KMS-11 (cell line): Measurements from ENCODE around the gene ADD2.

Experiments used
- H2AFZ ChIP-seq: fragments of 200-600 bp; sonication (generic); 2 replicates; pipeline ENCODE4 v1.6.1; 2016; ENCODE audit warnings: antibody characterized with exemption, mixed run types, low read depth
- H3K27ac ChIP-seq: fragments of 200-600 bp; sonication (generic); 2 replicates; pipeline ENCODE4 v1.6.1; 2016; ENCODE audit warnings: mild to moderate bottlenecking, mixed run types
- H3K27me3 ChIP-seq: fragments of 200-600 bp; sonication (generic); 2 replicates; pipeline ENCODE4 v1.6.1; 2017; ENCODE audit warnings: mild to moderate bottlenecking, low read depth, mixed run types, moderate library complexity; ENCODE audit not compliant: insufficient read depth
- H3K36me3 ChIP-seq: fragments of 200-600 bp; sonication (generic); 2 replicates; pipeline ENCODE4 v1.6.1; 2017; ENCODE audit warnings: mild to moderate bottlenecking, mixed run types; ENCODE audit not compliant: insufficient read depth
- H3K4me1 ChIP-seq: fragments of 200-600 bp; sonication (generic); 2 replicates; pipeline ENCODE4 v1.6.1; 2016; ENCODE audit warnings: mild to moderate bottlenecking, low read depth, mixed run types; ENCODE audit not compliant: poor library complexity, severe bottlenecking
- H3K4me2 ChIP-seq: fragments of 200-600 bp; sonication (generic); 2 replicates; pipeline ENCODE4 v1.7.0; 2016; ENCODE audit warnings: mild to moderate bottlenecking, mixed run types
- H3K4me3 ChIP-seq: fragments of 200-600 bp; sonication (generic); IDR thresholded peaks from 2 replicates; pipeline ENCODE4 v1.6.1; 2017; ENCODE audit warnings: low read depth, low read length, mixed read lengths; ENCODE audit not compliant: insufficient read depth
- H3K79me2 ChIP-seq: fragments of 200-600 bp; sonication (generic); 2 replicates; pipeline ENCODE4 v1.6.1; 2016; ENCODE audit warnings: low read depth, mixed run types; ENCODE audit not compliant: insufficient read depth
- H3K9ac ChIP-seq: fragments of 200-600 bp; sonication (generic); 2 replicates; pipeline ENCODE4 v1.6.1; 2016; ENCODE audit warnings: mild to moderate bottlenecking, mixed run types
- H4K20me1 ChIP-seq: fragments of 200-600 bp; sonication (generic); 2 replicates; pipeline ENCODE4 v1.6.1; 2016; ENCODE audit warnings: mild to moderate bottlenecking, mixed run types; ENCODE audit not compliant: insufficient read depth
- TF ChIP-seq, protein P1 (sequence below): fragments of 200-600 bp; sonication (generic); conservative IDR thresholded peaks from 2 replicates; pipeline ENCODE4 v1.6.1; 2017; ENCODE audit warnings: low read depth, mild to moderate bottlenecking, antibody characterized with exemption, low read length, moderate library complexity, mixed read lengths

The ADD2 gene

DNA sequence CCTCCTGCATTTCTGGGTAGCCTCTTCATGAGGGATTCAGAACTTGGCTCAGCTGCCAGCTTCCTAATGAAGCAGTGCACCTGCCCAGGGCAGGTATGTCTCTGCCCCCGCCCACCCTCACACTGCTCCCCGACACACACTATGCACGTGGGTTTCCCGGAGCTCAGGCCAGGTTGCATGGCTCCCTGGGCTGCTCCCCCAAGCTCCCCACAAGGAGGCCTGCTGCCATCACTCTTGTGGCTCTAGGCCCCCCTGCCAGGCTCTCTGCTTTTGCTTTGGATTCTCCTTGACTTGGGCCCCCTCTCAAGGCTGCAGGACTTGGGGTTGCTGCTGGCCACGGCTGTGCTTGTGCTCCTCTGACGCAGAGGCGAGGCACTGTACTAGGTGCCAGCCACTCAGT, 43.6 kb downstream of the ADD2 start:
- H3K27me3 ChIP-seq = no peaks in the 10 kb centered on the region
- H3K4me1 ChIP-seq = peaks cover 7% of the 10 kb centered on the region
- no peaks in the 10 kb centered on the region for H4K20me1 ChIP-seq
- no peak overlapping the region for H2AFZ ChIP-seq
- no peak overlapping the region for H3K9ac ChIP-seq
- no peaks in the 10 kb centered on the region for H3K36me3 ChIP-seq
- H3K4me2 ChIP-seq = no peak overlapping the region
- no peak overlapping the region for H3K27ac ChIP-seq
- TF ChIP-seq, protein P1, sequence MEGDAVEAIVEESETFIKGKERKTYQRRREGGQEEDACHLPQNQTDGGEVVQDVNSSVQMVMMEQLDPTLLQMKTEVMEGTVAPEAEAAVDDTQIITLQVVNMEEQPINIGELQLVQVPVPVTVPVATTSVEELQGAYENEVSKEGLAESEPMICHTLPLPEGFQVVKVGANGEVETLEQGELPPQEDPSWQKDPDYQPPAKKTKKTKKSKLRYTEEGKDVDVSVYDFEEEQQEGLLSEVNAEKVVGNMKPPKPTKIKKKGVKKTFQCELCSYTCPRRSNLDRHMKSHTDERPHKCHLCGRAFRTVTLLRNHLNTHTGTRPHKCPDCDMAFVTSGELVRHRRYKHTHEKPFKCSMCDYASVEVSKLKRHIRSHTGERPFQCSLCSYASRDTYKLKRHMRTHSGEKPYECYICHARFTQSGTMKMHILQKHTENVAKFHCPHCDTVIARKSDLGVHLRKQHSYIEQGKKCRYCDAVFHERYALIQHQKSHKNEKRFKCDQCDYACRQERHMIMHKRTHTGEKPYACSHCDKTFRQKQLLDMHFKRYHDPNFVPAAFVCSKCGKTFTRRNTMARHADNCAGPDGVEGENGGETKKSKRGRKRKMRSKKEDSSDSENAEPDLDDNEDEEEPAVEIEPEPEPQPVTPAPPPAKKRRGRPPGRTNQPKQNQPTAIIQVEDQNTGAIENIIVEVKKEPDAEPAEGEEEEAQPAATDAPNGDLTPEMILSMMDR = no peak
- H3K4me3 ChIP-seq = no peak overlapping the region
- peaks cover 4% of the 10 kb centered on the region; the same call in 1 of the 2 replicates for H3K79me2 ChIP-seq

DNA sequence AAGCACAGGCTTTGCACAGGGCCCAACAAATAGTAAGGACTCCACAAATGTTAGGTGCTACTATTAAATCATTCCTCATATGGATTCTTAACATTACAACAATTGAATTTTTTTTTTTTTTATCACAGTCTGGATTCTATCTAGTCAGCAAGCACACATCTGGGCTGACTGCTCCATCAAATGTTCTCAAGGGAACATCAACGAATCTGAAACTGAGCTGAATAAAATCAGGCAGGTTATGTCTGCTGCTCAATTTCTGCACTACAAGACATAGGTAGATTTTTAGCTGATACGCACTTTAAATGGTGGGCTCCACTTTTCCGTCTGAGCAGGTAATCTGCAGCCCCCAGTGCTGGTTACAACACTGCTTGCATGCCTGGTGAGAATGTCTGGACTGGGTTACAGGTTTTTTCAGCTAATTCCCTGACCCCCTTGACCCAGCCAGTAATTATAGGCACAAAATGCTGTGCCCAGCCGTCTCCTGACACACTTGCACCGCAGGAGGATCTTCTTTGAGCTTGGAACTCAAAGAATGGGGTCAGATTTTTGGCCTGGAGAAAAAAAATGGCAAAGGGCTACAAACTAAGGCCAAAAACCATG, 44.6 kb downstream of the ADD2 start:
- Histone ChIP-seq H3K27ac (no peak overlapping the region), H3K4me3 (no peak overlapping the region), H3K4me1 (peaks cover 7% of the 10 kb centered on the region), H3K4me2 (no peak overlapping the region), H3K79me2 (peaks cover 2% of the 10 kb centered on the region; the same call in 1 of the 2 replicates), H3K27me3 (no peaks in the 10 kb centered on the region), H3K36me3 (no peaks in the 10 kb centered on the region), H4K20me1 (no peaks in the 10 kb centered on the region), H3K9ac (no peak overlapping the region), H2AFZ (no peak overlapping the region)
- TF ChIP-seq, protein P1 = no peak

DNA sequence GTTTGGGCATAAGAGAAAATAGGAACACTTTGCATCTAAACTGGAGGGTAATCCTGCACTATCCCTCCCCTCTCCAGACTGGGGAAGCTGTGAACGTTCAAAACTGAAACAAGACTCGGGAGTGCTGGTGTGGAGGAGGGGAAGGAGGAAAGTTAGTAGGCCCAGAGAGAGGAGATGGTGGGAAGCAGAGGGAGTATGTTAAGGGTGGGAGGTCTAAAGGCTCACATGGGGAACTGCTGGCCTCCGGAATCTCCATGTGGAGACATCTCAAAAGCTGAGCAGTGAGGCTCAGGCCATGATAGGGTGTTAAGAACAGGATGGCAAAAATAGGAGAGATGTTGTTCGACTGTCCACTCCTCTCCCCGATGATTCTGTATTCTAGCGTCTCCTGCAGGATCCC, 47.9 kb downstream of the ADD2 start:
- Histone ChIP-seq H2AFZ (no peak overlapping the region), H3K4me1 (peaks cover 10% of the 10 kb centered on the region), H4K20me1 (no peaks in the 10 kb centered on the region), H3K4me3 (no peak overlapping the region), H3K27me3 (no peaks in the 10 kb centered on the region), H3K4me2 (no peak overlapping the region), H3K27ac (no peak overlapping the region), H3K79me2 (no peaks in the 10 kb centered on the region; the same call in 1 of the 2 replicates), H3K36me3 (no peaks in the 10 kb centered on the region), H3K9ac (no peak overlapping the region)
- TF ChIP-seq, protein P1 = no peak

DNA sequence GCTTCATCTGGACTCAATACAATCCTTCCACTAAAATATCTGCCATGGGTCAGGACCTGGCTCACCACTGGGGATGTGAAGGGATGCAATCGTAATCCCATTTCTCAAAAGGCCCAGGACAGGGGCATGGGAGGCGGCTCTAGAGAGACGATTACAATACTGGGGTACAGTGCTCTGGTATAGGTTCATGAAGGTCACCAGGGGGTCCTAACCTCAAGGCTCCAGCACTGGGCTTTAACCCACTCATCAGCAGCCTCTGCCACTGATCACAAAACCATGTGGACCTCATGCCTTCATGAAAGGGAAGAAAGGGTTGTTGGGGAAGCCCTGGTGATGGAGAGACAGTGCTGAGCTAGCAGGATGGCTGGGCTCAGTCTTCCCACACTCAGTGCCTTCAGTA, 48.8 kb downstream of the ADD2 start:
- Histone ChIP-seq H3K4me1 (peaks cover 17% of the 10 kb centered on the region), H3K36me3 (no peaks in the 10 kb centered on the region), H3K27ac (no peak overlapping the region), H3K9ac (no peak overlapping the region), H3K4me3 (no peak overlapping the region), H2AFZ (no peak overlapping the region), H4K20me1 (no peaks in the 10 kb centered on the region), H3K79me2 (no peaks in the 10 kb centered on the region; the same call in 1 of the 2 replicates), H3K27me3 (no peaks in the 10 kb centered on the region), H3K4me2 (no peak overlapping the region)
- TF ChIP-seq, protein P1 = no peak
